Testis (tissue), 2 donors: ENCODE data around the gene GPR171.

Experiments
- CTCF ChIP-seq, 3 experiments: fragments of 450-650 bp in 2 of 3; fragments of 200-600 bp in 1 of 3; sonication (generic) in 1 of 3; IDR thresholded peaks; one replicate each; pipeline ENCODE4 v1.5.1; 2016 to 2019; ENCODE audit warnings: antibody characterized with exemption in 3 of 3, mild to moderate bottlenecking in 2 of 3, moderate library complexity in 1 of 3
- POLR2A ChIP-seq: fragments of 450-650 bp; IDR thresholded peaks from one replicate; pipeline ENCODE4 v1.6.1; 2017; ENCODE audit warnings: antibody characterized with exemption, mild to moderate bottlenecking, moderate library complexity

GRCh38 chr3:151224268-151224866, 21.4 kb upstream of the GPR171 start:
- TF ChIP-seq CTCF (IDR thresholded peaks at IDR 0.05) (no peak), POLR2A (no peak)
